ENCODE measurements around the gene HCST.

DNA sequence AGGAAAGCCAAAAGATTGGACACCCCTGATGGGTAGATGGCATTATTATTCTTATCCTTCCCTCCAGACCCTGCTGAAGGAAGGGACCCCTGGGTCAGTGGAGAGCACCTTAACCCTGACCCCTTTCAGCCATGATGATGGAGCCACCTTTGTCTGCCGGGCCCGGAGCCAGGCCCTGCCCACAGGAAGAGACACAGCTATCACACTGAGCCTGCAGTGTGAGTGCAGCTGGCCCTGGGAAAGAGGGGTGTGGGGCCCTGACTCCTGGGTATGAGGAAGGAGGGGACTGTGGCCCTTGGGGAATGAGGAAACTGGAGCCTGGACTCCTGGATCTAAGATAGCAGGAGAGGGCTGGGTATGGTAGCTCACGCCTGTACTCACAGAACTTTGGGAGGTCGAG, 42.9 kb upstream of the HCST start:
- TF ChIP-seq, protein P1, sequence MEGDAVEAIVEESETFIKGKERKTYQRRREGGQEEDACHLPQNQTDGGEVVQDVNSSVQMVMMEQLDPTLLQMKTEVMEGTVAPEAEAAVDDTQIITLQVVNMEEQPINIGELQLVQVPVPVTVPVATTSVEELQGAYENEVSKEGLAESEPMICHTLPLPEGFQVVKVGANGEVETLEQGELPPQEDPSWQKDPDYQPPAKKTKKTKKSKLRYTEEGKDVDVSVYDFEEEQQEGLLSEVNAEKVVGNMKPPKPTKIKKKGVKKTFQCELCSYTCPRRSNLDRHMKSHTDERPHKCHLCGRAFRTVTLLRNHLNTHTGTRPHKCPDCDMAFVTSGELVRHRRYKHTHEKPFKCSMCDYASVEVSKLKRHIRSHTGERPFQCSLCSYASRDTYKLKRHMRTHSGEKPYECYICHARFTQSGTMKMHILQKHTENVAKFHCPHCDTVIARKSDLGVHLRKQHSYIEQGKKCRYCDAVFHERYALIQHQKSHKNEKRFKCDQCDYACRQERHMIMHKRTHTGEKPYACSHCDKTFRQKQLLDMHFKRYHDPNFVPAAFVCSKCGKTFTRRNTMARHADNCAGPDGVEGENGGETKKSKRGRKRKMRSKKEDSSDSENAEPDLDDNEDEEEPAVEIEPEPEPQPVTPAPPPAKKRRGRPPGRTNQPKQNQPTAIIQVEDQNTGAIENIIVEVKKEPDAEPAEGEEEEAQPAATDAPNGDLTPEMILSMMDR (conservative IDR thresholded peaks at IDR 0.05; ENCODE audit: low read depth, low read length) = no peak
- TF ChIP-seq EZH2 (IDR thresholded peaks at IDR 0.05; ENCODE audit: low read length, unreplicated experiment) (no peak), EZH2phosphoT487 (IDR thresholded peaks at IDR 0.05; ENCODE audit: borderline replicate concordance, low read length) (no peak)
